ENCODE results near the gene MESD.
A peak's percentile ranks its signal among the peaks of the same experiment; 100 is the strongest.
"Not testable (repeated sequence)": the region's sequence is repeated elsewhere in the genome, so short reads cannot be mapped to it uniquely, and the experiment has no call there.

Gene MESD

GRCh38 chr15:80965454-80965853, 24.2 kb downstream of the MESD start:
- DNase-seq (ENCODE audit: low read depth): not testable (repeated sequence)

GRCh38 chr15:80958818-80959495, 30.7 kb downstream of the MESD start:
- DNase-seq (ENCODE audit: low read depth): no peak

GRCh38 chr15:80957976-80958375, 31.6 kb downstream of the MESD start:
- DNase-seq (ENCODE audit: low read depth): no peak

GRCh38 chr15:80957556-80957955, 32.1 kb downstream of the MESD start:
- no peak for DNase-seq (ENCODE audit: low read depth)

- DNase-seq (ENCODE audit: low read depth): peak; percentile 57
Observed at GRCh38 chr15:80955571-80956452, 33.8 kb downstream of the MESD start.

- DNase-seq (ENCODE audit: low read depth): no peak
Observed at GRCh38 chr15:80953953-80954778, 35.5 kb downstream of the MESD start.

GRCh38 chr15:80953001-80953952, 36.3 kb downstream of the MESD start:
- DNase-seq (ENCODE audit: low read depth): no peak

- no peak for DNase-seq (ENCODE audit: low read depth)
Observed at GRCh38 chr15:80951941-80952340, 37.7 kb downstream of the MESD start.

GRCh38 chr15:80950291-80951078, 39.1 kb downstream of the MESD start:
- DNase-seq (ENCODE audit: low read depth): no peak

GRCh38 chr15:80949756-80950155, 39.9 kb downstream of the MESD start:
- DNase-seq (ENCODE audit: low read depth): no peak

- DNase-seq (ENCODE audit: low read depth): no peak
Observed at GRCh38 chr15:80948651-80949292, 40.8 kb downstream of the MESD start.

- DNase-seq (ENCODE audit: low read depth): no peak
Observed at GRCh38 chr15:80946576-80946975, 43.0 kb downstream of the MESD start.

- no peak for DNase-seq (ENCODE audit: low read depth)
Observed at GRCh38 chr15:80945605-80946004, 44.0 kb downstream of the MESD start.

- DNase-seq (ENCODE audit: low read depth): no peak
Observed at GRCh38 chr15:80944818-80945217, 44.8 kb downstream of the MESD start.

GRCh38 chr15:80942746-80943565, 46.7 kb downstream of the MESD start:
- no peak for DNase-seq (ENCODE audit: low read depth)

GRCh38 chr15:80942266-80942665, 47.4 kb downstream of the MESD start:
- no peak for DNase-seq (ENCODE audit: low read depth)

- no peak for DNase-seq (ENCODE audit: low read depth)
Observed at GRCh38 chr15:80940851-80941250, 48.8 kb downstream of the MESD start.

GRCh38 chr15:80940331-80940730, 49.3 kb downstream of the MESD start:
- DNase-seq (ENCODE audit: low read depth): no peak

GRCh38 chr15:80939216-80939615, 50.4 kb downstream of the MESD start:
- DNase-seq (ENCODE audit: low read depth): no peak
